Esophagus squamous epithelium (tissue), 5 donors: ENCODE data around the gene MSH3. TPM values are rescaled to one million over a fixed set of nuclear protein-coding genes. Genes with fewer than 3 reads are reported as not detected.
"Not testable (repeated sequence)": the region's sequence is repeated elsewhere in the genome, so short reads cannot be mapped to it uniquely, and the experiment has no call there.

Source experiments
- DNase-seq: peaks from one replicate; lab custom pipeline; 2025; lab: John Stamatoyannopoulos, UW
- H3K27ac ChIP-seq, 4 donors: fragments of 200-600 bp; sonication (generic); one replicate each; pipeline ENCODE4 v1.5.1; 2016 to 2019; ENCODE audit warnings: mild to moderate bottlenecking in 1 of 4
- H3K27me3 ChIP-seq, 4 donors: fragments of 200-600 bp; sonication (generic); 1 replicate in 3 of 4; 2 replicates in 1 of 4; pipeline versions ENCODE4 v1.5.1 to v1.6.0; 2017 to 2021; ENCODE audit warnings: antibody characterized with exemption in 1 of 4
- H3K36me3 ChIP-seq, 3 donors: fragments of 200-600 bp; sonication (generic); one replicate each; pipeline ENCODE4 v1.5.1; 2016 to 2019
- H3K4me1 ChIP-seq, 3 donors: fragments of 200-600 bp; sonication (generic); one replicate each; pipeline ENCODE4 v1.5.1; 2017 to 2019
- H3K4me3 ChIP-seq, 4 donors: fragments of 200-600 bp; sonication (generic); 1 replicate in 3 of 4; 2 replicates in 1 of 4; pipeline ENCODE4 v1.5.1; 2016 to 2019; ENCODE audit warnings: mild to moderate bottlenecking in 2 of 4, moderate library complexity in 1 of 4
- H3K9me3 ChIP-seq, 3 donors: fragments of 200-600 bp; sonication (generic); one replicate each; pipeline ENCODE4 v1.5.1; 2016 to 2019
- POLR2A ChIP-seq, 4 donors: fragments of 450-650 bp; IDR thresholded peaks; one replicate each; pipeline ENCODE4 v1.6.1; 2017; ENCODE audit warnings: antibody characterized with exemption in 4 of 4, mild to moderate bottlenecking in 4 of 4, moderate library complexity in 3 of 4
- WGBS, 2 donors: methylation state at CpG; one replicate each; pipeline ENCODE4 v1.1.5; 2018; 5-methylcytosine and 5-hydroxymethylcytosine counted together
- intact Hi-C: fragments of 100-400 bp; cut with DNase I; formaldehyde crosslinking; loops from one replicate; pipeline ENCODE4 v1.15.0; 2022
- total RNA-seq, 4 donors: library from RNA; depleted of rRNA; stranded (reverse); fragments of >200 nt; gene quantifications; one replicate each; pipeline ENCODE4 v1.1.0, GENCODE V29; 2016
- TF ChIP-seq, protein P1 (sequence below), 6 experiments: fragments of 450-650 bp in 4 of 6; fragments of 200-600 bp in 2 of 6; sonication (generic) in 2 of 6; IDR thresholded peaks; one replicate each; pipeline ENCODE4 v1.5.1; 2016 to 2019; ENCODE audit warnings: antibody characterized with exemption in 6 of 6, mild to moderate bottlenecking in 4 of 6, moderate library complexity in 4 of 6
- donor health status: DM: yes; HTN: yes; CAD: no.

The MSH3 gene
- total RNA-seq, 4 donors from 2014 or later: 6.6 to 12.5 (median 11.6) TPM

DNA sequence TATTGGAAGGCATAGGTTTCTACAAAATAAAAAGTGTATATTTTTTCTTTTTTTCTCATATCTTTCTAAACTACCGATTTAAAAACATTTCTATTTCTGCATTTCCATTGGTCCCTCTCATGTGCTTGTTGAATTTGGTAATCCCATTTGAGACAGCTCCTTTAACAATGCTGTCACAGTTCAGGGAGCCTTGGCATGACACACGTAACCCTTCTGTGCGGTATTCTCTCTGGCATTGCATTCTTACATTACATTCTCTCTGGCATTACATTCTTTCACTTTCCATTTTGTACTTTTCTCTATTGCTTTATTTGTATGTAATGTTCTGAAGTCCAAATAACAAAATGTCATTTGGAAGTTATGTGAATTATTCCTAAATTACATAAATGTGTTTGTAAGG lies 155.0 kb downstream of the MSH3 start:
- peaks cover 0 to 37% (median 0%) of the 10 kb centered on the region in 3 donors for H3K36me3 ChIP-seq
- DNase-seq: no peak
- no peaks in the 10 kb centered on the region for H3K27me3 ChIP-seq
- intact Hi-C loops: no loop called here
- TF ChIP-seq POLR2A (IDR thresholded peaks at IDR 0.05): no peak
- TF ChIP-seq, protein P1, sequence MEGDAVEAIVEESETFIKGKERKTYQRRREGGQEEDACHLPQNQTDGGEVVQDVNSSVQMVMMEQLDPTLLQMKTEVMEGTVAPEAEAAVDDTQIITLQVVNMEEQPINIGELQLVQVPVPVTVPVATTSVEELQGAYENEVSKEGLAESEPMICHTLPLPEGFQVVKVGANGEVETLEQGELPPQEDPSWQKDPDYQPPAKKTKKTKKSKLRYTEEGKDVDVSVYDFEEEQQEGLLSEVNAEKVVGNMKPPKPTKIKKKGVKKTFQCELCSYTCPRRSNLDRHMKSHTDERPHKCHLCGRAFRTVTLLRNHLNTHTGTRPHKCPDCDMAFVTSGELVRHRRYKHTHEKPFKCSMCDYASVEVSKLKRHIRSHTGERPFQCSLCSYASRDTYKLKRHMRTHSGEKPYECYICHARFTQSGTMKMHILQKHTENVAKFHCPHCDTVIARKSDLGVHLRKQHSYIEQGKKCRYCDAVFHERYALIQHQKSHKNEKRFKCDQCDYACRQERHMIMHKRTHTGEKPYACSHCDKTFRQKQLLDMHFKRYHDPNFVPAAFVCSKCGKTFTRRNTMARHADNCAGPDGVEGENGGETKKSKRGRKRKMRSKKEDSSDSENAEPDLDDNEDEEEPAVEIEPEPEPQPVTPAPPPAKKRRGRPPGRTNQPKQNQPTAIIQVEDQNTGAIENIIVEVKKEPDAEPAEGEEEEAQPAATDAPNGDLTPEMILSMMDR (IDR thresholded peaks at IDR 0.05): no peak
- H3K27ac ChIP-seq: no peak overlapping the region
- H3K4me3 ChIP-seq: no peak overlapping the region
- H3K9me3 ChIP-seq: no peaks in the 10 kb centered on the region
- 90 to 95% methylated on average over 3 of the region's 3 CpGs for WGBS, 2 donors
- no peaks in the 10 kb centered on the region for H3K4me1 ChIP-seq

DNA sequence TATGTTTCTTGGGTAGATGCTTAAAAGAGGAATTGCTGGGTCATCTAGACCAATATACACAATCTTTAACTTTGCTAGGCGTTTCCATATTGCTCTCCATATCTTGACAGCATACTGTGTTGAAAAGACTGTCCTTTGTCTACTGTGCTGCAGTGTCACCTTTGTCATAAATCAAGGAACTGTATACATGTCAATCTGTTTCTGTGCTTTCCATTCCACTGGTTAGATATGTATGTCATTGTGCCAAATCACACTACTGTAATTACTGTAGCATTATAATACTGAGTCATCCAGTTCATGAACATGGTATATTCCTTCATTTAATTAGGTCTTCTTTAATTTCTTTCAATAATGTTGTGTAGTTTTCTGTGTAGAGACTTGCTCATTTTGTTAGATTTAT lies 156.0 kb downstream of the MSH3 start:
- WGBS, 2 donors: 94 to 100% methylated on average over 1 of the region's 1 CpG
- DNase-seq: no peak
- peaks cover 0 to 47% (median 0%) of the 10 kb centered on the region in 3 donors for H3K36me3 ChIP-seq
- intact Hi-C loops: no loop called here
- no peak overlapping the region for H3K4me3 ChIP-seq
- no peaks in the 10 kb centered on the region for H3K27me3 ChIP-seq
- no peak overlapping the region for H3K27ac ChIP-seq
- TF ChIP-seq POLR2A (IDR thresholded peaks at IDR 0.05): no peak
- no peaks in the 10 kb centered on the region for H3K9me3 ChIP-seq
- H3K4me1 ChIP-seq: no peaks in the 10 kb centered on the region

DNA sequence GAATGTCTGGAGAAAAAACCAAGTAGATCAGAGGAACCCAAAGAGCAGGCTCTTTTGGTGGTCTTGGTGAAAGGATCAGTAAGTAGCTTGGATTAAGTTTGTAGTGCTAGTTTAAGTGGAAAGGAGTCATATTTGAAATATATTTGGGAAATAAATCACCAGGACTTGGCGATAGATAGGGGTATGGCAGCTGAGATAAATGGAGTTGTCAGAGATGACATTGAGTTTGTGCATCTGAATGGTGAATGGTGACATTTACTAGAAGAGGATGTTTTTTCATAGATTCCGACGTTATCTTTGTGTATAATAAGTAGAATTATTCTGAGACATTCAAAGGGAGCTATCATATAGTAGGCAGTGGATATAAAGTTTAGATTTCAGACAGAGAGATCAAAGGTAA lies 162.1 kb downstream of the MSH3 start:
- intact Hi-C loops: no loop called here
- no peaks in the 10 kb centered on the region for H3K9me3 ChIP-seq
- H3K4me3 ChIP-seq: no peak overlapping the region
- H3K27me3 ChIP-seq: no peaks in the 10 kb centered on the region
- H3K4me1 ChIP-seq: no peaks in the 10 kb centered on the region
- DNase-seq: no peak
- 91 to 93% methylated on average over 3 of the region's 3 CpGs for WGBS, 2 donors
- H3K27ac ChIP-seq: no peak overlapping the region
- H3K36me3 ChIP-seq: peaks cover 0 to 48% (median 0%) of the 10 kb centered on the region in 3 donors
- no peak for TF ChIP-seq POLR2A (IDR thresholded peaks at IDR 0.05)
- TF ChIP-seq, protein P1 (IDR thresholded peaks at IDR 0.05): no peak

DNA sequence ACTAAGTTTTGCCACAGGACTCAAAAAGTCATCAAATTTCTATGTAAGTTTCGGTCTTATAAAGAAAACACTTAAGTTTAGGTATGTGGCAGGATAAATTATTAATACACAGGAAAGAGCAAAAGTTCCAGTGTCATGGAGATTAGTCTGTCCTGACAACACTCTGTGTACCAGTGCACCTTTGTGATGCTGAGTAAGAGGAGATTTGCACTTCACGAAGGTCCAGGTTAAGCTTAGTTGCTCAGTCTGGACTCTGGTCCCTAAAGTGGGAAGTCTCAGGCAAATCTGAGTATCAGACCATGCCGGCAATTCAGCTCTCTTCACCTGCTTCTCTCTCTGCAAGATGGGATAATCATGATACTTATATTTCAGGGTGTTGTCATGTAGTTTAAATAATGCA lies 166.2 kb downstream of the MSH3 start:
- no peak for TF ChIP-seq POLR2A (IDR thresholded peaks at IDR 0.05)
- TF ChIP-seq, protein P1 (IDR thresholded peaks at IDR 0.05): no peak
- no peak overlapping the region for H3K27ac ChIP-seq
- WGBS, 2 donors: 95 to 97% methylated on average over 3 of the region's 3 CpGs
- no peak for DNase-seq
- H3K9me3 ChIP-seq: no peaks in the 10 kb centered on the region
- intact Hi-C loops: no loop called here
- H3K4me3 ChIP-seq: no peak overlapping the region
- H3K27me3 ChIP-seq: no peaks in the 10 kb centered on the region
- peaks cover 0 to 27% (median 0%) of the 10 kb centered on the region in 3 donors for H3K36me3 ChIP-seq
- H3K4me1 ChIP-seq: peaks cover 0 to 3% (median 0%) of the 10 kb centered on the region in 3 donors

DNA sequence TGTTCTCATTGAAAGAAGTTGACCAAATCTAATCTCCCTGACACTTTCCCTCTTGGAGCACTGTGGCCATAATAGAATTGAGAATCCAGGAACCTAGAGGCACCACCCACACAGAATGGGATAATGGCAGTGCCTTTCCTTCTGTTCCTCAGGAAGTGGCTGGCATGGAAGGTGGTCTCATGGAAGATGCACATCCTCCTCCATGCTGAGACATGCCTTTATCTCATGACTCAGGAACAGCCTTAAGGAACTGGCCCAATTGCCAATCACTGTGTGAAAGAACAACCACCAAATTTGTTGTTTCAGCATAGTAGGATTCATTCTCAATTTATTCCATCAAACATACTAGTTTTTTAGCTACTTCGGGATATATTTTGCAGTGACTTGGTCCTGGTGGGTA lies 168.2 kb downstream of the MSH3 start:
- Histone ChIP-seq H3K9me3 (no peaks in the 10 kb centered on the region), H3K36me3 (peaks cover 0 to 20% (median 0%) of the 10 kb centered on the region in 3 donors), H3K4me3 (no peak overlapping the region), H3K4me1 (peaks cover 0 to 7% (median 0%) of the 10 kb centered on the region in 3 donors), H3K27me3 (no peaks in the 10 kb centered on the region), H3K27ac (no peak overlapping the region)
- TF ChIP-seq, protein P1 (IDR thresholded peaks at IDR 0.05): no peak
- no peak for TF ChIP-seq POLR2A (IDR thresholded peaks at IDR 0.05)
- DNase-seq: no peak
- intact Hi-C loops: no loop called here
- WGBS, 2 donors: 94 to 100% methylated on average over 1 of the region's 1 CpG

DNA sequence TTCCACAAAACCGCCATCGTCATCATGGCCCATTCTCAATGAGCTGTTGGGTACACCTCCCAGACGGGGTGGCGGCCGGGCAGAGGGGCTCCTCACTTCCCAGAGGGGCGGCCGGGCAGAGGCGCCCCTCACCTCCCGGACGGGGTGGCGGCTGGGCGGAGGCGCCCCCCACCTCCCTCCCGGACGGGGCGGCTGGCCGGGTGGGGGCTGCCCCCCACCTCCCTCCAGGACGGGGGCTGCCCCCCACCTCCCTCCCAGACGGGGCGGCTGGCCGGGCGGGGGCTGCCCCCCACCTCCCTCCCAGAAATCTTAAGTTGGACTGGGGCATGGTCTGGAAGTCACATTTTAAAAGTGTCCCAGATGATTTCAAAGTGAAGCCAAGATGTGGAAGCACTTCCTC lies 169.7 kb downstream of the MSH3 start:
- H3K4me1 ChIP-seq, H3K27me3 ChIP-seq, intact Hi-C loops, H3K4me3 ChIP-seq, DNase-seq, H3K27ac ChIP-seq: not testable (repeated sequence)
- WGBS, 2 donors: no CpG with 5 or more reads among the region's 22 CpGs
- peaks cover 0 to 11% (median 7%) of the 10 kb centered on the region in 3 donors for H3K9me3 ChIP-seq
- peaks cover 0 to 32% (median 0%) of the 10 kb centered on the region in 3 donors for H3K36me3 ChIP-seq
